Measurements from ENCODE around the gene CLCN7. TPM values are rescaled to one million over a fixed set of nuclear protein-coding genes. Genes with fewer than 3 reads are reported as not detected.

Gene CLCN7
- total RNA-seq, 2 donors from 2014 or later: 44.8 to 63.9 TPM

Other genes starting within 250 kb of the CLCN7 start
- not detected for gene TPSG1, start 249.8 kb downstream of the CLCN7 start, total RNA-seq
- gene TPSB2, start 244.8 kb downstream of the CLCN7 start, total RNA-seq: not detected
- gene TPSAB1, start 234.3 kb downstream of the CLCN7 start, total RNA-seq: under 1 TPM; 0.29 to 0.32 TPM
- gene TPSD1, start 219.0 kb downstream of the CLCN7 start, total RNA-seq: not detected
- 100 to 1,000 TPM; 204 to 206 TPM for gene UBE2I, start 165.4 kb downstream of the CLCN7 start, total RNA-seq
- gene BAIAP3, start 141.4 kb downstream of the CLCN7 start, total RNA-seq: 1 to 10 TPM in 1 of 2 donors, under 1 TPM in 1; 0.71 to 2.2 TPM
- 10 to 100 TPM; 36.7 to 64.2 TPM for gene TSR3, start 123.2 kb downstream of the CLCN7 start, total RNA-seq
- 10 to 100 TPM; 22.6 to 24.4 TPM for gene GNPTG, start 123.1 kb downstream of the CLCN7 start, total RNA-seq
- 10 to 100 TPM; 36.4 to 76.4 TPM for gene UNKL, start 60.3 kb downstream of the CLCN7 start, total RNA-seq
- gene UQCC4, start 54.3 kb downstream of the CLCN7 start, total RNA-seq: 10 to 100 TPM; 12.1 to 23.1 TPM
- gene PERCC1, start 44.0 kb downstream of the CLCN7 start, total RNA-seq: not detected
- 1 to 10 TPM; 2.1 to 3.7 TPM for gene CCDC154, start 30.5 kb downstream of the CLCN7 start, total RNA-seq
- not detected for gene PTX4, start 13.9 kb upstream of the CLCN7 start, total RNA-seq
- 10 to 100 TPM; 49.2 to 67.9 TPM for gene TELO2, start 18.3 kb upstream of the CLCN7 start, total RNA-seq
- 10 to 100 TPM; 14.3 to 22.5 TPM for gene TMEM204, start 58.6 kb upstream of the CLCN7 start, total RNA-seq
- 10 to 100 TPM; 11.9 to 19.9 TPM for gene IFT140, start 137.0 kb upstream of the CLCN7 start, total RNA-seq
- 10 to 100 TPM; 12.0 to 20.6 TPM for gene CRAMP1, start 137.3 kb upstream of the CLCN7 start, total RNA-seq
- gene JPT2, start 203.3 kb upstream of the CLCN7 start, total RNA-seq: 10 to 100 TPM; 55.9 to 85.1 TPM
- 100 to 1,000 TPM in 1 of 2 donors, 10 to 100 TPM in 1; 59.9 to 106 TPM for gene MAPK8IP3, start 231.2 kb upstream of the CLCN7 start, total RNA-seq

All from activated T-helper 17 cell treated with anti-CD3 and anti-CD28 coated beads, Interleukin-2, amount 50 U/mL, for 72 hours (primary cell).